ENCODE results near the gene ARHGDIA.
A peak's percentile ranks its signal among the peaks of the same experiment; 100 is the strongest.
"Not testable (repeated sequence)": the region's sequence is repeated elsewhere in the genome, so short reads cannot be mapped to it uniquely, and the experiment has no call there.

The ARHGDIA gene

GRCh38 chr17:81870981-81871386 lies at the start of gene ARHGDIA:
ARHGDIA (minus strand) TSS chr17:81871337; CDS start chr17:81869930, 1,407 bp downstream.
- DNase-seq = no peak

GRCh38 chr17:81918832-81919545 lies 47.9 kb upstream of the ARHGDIA start:
- DNase-seq = no peak

GRCh38 chr17:81918333-81918669 lies 47.2 kb upstream of the ARHGDIA start:
- DNase-seq = not testable (repeated sequence)

- peak; percentile 77 for DNase-seq
Measured at GRCh38 chr17:81917565-81918332, 46.6 kb upstream of the ARHGDIA start, which contains the start of gene SIRT7. SIRT7 (minus strand) TSS chr17:81918176; CDS start chr17:81918131, 45 bp downstream.

- no peak for DNase-seq
Measured at GRCh38 chr17:81916234-81917001, 45.3 kb upstream of the ARHGDIA start.

GRCh38 chr17:81915331-81915730 lies 44.2 kb upstream of the ARHGDIA start:
- DNase-seq = no peak

- no peak for DNase-seq
Measured at GRCh38 chr17:81914103-81914850, 43.1 kb upstream of the ARHGDIA start.

GRCh38 chr17:81913394-81914102 lies 42.4 kb upstream of the ARHGDIA start:
- no peak for DNase-seq

- DNase-seq = no peak
Measured at GRCh38 chr17:81912441-81913309, 41.5 kb upstream of the ARHGDIA start.

- DNase-seq = no peak
Measured at GRCh38 chr17:81911969-81912368, 40.8 kb upstream of the ARHGDIA start.

- DNase-seq = peak; percentile 90
Measured at GRCh38 chr17:81911277-81911961, 40.3 kb upstream of the ARHGDIA start, which contains the start of gene PCYT2. PCYT2 (minus strand) TSS chr17:81911399; CDS start chr17:81911355, 44 bp downstream.

GRCh38 chr17:81910840-81911276 lies 39.7 kb upstream of the ARHGDIA start:
- DNase-seq = no peak

- DNase-seq = no peak
Measured at GRCh38 chr17:81909966-81910839, 39.1 kb upstream of the ARHGDIA start.

GRCh38 chr17:81909231-81909630 lies 38.1 kb upstream of the ARHGDIA start:
- no peak for DNase-seq

GRCh38 chr17:81908793-81909192 lies 37.7 kb upstream of the ARHGDIA start:
- DNase-seq = no peak

- DNase-seq = no peak
Measured at GRCh38 chr17:81907219-81908145, 36.3 kb upstream of the ARHGDIA start.

GRCh38 chr17:81906476-81907218 lies 35.5 kb upstream of the ARHGDIA start:
- no peak for DNase-seq
